HepG2 (cell line): ENCODE data around the gene AFG1L. TPM values are rescaled to one million over a fixed set of nuclear protein-coding genes. Genes with fewer than 3 reads are reported as not detected.
A peak's percentile ranks its signal among the peaks of the same experiment; 100 is the strongest.

Experiments used
- ATAC-seq: fragments of 200-7000 bp; cut with Tn5 transposase; 3 replicates; pipeline ENCODE4 v1.9.1; 2020; ENCODE audit warnings: mild to moderate bottlenecking, moderate library complexity
- Bru-seq: library from RNA; stranded (reverse); fragments of 400-500 nt; gene quantifications from one replicate; lab custom pipeline; 2021; lab: Mats Ljungman, UMichigan
- BruChase-seq, 2 experiments: library from RNA; stranded (reverse); fragments of 400-500 nt; gene quantifications; one replicate each; lab custom pipeline; 2021; lab: Mats Ljungman, UMichigan
- BruUV-seq: library from RNA; stranded (reverse); fragments of 400-500 nt; replicated peaks from 2 replicates; lab custom pipeline; 2021; lab: Mats Ljungman, UMichigan
- CTCF ChIA-PET: fragments of 300-600 bp; formaldehyde crosslinking; extraction: SDS; loops from one replicate; lab custom pipeline; 2021; ENCODE audit warnings: low total read pairs, inconsistent platforms, low intra/inter-chr PET ratio; lab: Yijun Ruan, JAX
- POLR2A ChIA-PET: fragments of 350-600 bp; sonication (Branson Sonifier 250); formaldehyde crosslinking; loops from one replicate; lab custom pipeline; 2020; ENCODE audit warnings: antibody characterized with exemption, inconsistent platforms; lab: Yijun Ruan, JAX
- DNase-seq: peaks from one replicate; pipeline ENCODE4 v3.0.0-alpha.2; 2015; ENCODE audit warnings: low spot score
- FAIRE-seq: peaks from 3 replicates; lab custom pipeline; 2011; peaks lifted over from hg19 to GRCh38; lab: Jason Lieb, UNC
- H2AFZ ChIP-seq: one replicate; pipeline ENCODE4 v1.6.1; 2011; ENCODE audit warnings: low read length, inconsistent platforms
- H3K27ac ChIP-seq: fragments of 300-600 bp; 3 replicates; pipeline ENCODE4 v1.8.0; 2011; ENCODE audit warnings: mixed run types, mild to moderate bottlenecking, mixed read lengths, low read length, inconsistent platforms; ENCODE audit not compliant: insufficient read depth; ENCODE audit errors: extremely low read length
- H3K27me3 ChIP-seq, 2 experiments: fragments of 200-600 bp in 1 of 2; 2 replicates in 1 of 2; 3 replicates in 1 of 2; pipeline versions ENCODE4 v1.6.0 to v1.8.0; 2011; ENCODE audit warnings: low read length in 2 of 2, mild to moderate bottlenecking in 2 of 2, moderate library complexity in 2 of 2, inconsistent platforms in 1 of 2; ENCODE audit not compliant: insufficient read depth in 2 of 2, control insufficient read depth in 1 of 2
- H3K36me3 ChIP-seq, 2 experiments: fragments of 200-600 bp in 1 of 2; replicated peaks in 1 of 2; 2 replicates in 1 of 2; 3 replicates in 1 of 2; pipeline versions ENCODE4 v1.5.1 to v1.8.0; 2011; ENCODE audit warnings: low read length in 2 of 2, inconsistent platforms in 1 of 2; ENCODE audit not compliant: insufficient read depth in 2 of 2, control insufficient read depth in 1 of 2
- H3K4me1 ChIP-seq: 2 replicates; pipeline ENCODE4 v1.5.1; 2012; ENCODE audit warnings: low read length, inconsistent platforms; ENCODE audit not compliant: insufficient read depth
- H3K4me2 ChIP-seq: 2 replicates; pipeline ENCODE4 v1.6.0; 2011; ENCODE audit warnings: low read depth, low read length, inconsistent platforms
- H3K4me3 ChIP-seq, 3 experiments: fragments of 200-600 bp in 1 of 3; sonication (generic), shearing (Covaris generic) in 1 of 3; replicated peaks in 1 of 3; 2 replicates each; pipeline ENCODE4 v1.5.1; 2011 to 2016; ENCODE audit warnings: low read length in 3 of 3, inconsistent platforms in 2 of 3, low read depth in 2 of 3, mild to moderate bottlenecking in 2 of 3, control low read depth in 1 of 3, mixed read lengths in 1 of 3; ENCODE audit not compliant: insufficient read depth in 1 of 3
- H3K79me2 ChIP-seq: one replicate; pipeline ENCODE4 v1.6.1; 2011; ENCODE audit warnings: low read length, inconsistent platforms; ENCODE audit not compliant: insufficient read depth
- H3K9ac ChIP-seq: 2 replicates; pipeline ENCODE4 v1.6.0; 2011; ENCODE audit warnings: mild to moderate bottlenecking, low read depth, low read length, inconsistent platforms; ENCODE audit not compliant: insufficient read depth
- H3K9me3 ChIP-seq: 2 replicates; pipeline ENCODE4 v1.5.1; 2012; ENCODE audit warnings: mild to moderate bottlenecking, low read length
- H4K20me1 ChIP-seq: 2 replicates; pipeline ENCODE4 v1.6.0; 2011; ENCODE audit warnings: inconsistent platforms, mild to moderate bottlenecking, low read length, moderate library complexity; ENCODE audit not compliant: insufficient read depth
- FLYWCH1 ChIP-seq: sonication (generic); formaldehyde crosslinking; IDR thresholded peaks from 2 replicates; pipeline ENCODE4 v1.8.1; 2023; ENCODE audit warnings: mild to moderate bottlenecking, missing genetic modification reagents
- ISX ChIP-seq: sonication (generic); formaldehyde crosslinking; conservative IDR thresholded peaks from 2 replicates; pipeline ENCODE4 v1.5.0; 2020; ENCODE audit warnings: missing genetic modification reagents
- KDM6A ChIP-seq: IDR thresholded peaks from 2 replicates; pipeline ENCODE4 v1.6.1; 2016; ENCODE audit warnings: low read depth
- REST ChIP-seq, 2 experiments: IDR thresholded peaks; 2 replicates each; pipeline ENCODE4 v1.6.1; 2011 to 2012; ENCODE audit warnings: low read length in 2 of 2, borderline replicate concordance in 1 of 2, low read depth in 1 of 2, mild to moderate bottlenecking in 1 of 2, moderate library complexity in 1 of 2
- SPEN ChIP-seq: sonication (generic); formaldehyde crosslinking; IDR thresholded peaks from 2 replicates; pipeline ENCODE4 v1.5.1; 2020; ENCODE audit warnings: low read depth, mild to moderate bottlenecking, missing genetic modification reagents
- ZNF264 ChIP-seq: sonication (generic); formaldehyde crosslinking; IDR thresholded peaks from 2 replicates; pipeline ENCODE4 v1.4.0; 2020; ENCODE audit warnings: missing genetic modification reagents
- WGBS: methylation state at CpG from one replicate; pipeline ENCODE4 v1.1.6; 2017; ENCODE audit warnings: low lambda C conversion rate; 5-methylcytosine and 5-hydroxymethylcytosine counted together
- in situ Hi-C: cut with HindIII; loops from 2 replicates; pipeline ENCODE4 v1.10.0; 2017; ENCODE audit warnings: low pct_unique_long_range_greater_than_20kb; ENCODE audit not compliant: extremely low pct_ligation_motif_present
- intact Hi-C: fragments of 100-400 bp; cut with micrococcal nuclease; formaldehyde crosslinking; loops from one replicate; pipeline ENCODE4 v1.10.0; 2022; ENCODE audit not compliant: unreplicated experiment
- long read RNA-seq, 2 experiments: library from RNA in 1 of 2; library from polyadenylated mRNA in 1 of 2; stranded (forward) in 1 of 2; unstranded in 1 of 2; transcript quantifications; one replicate each; pipeline ENCODE4 v2.0.0, GENCODE V29; 2019 to 2022
- polyA minus RNA-seq, 3 experiments: library from RNA; depleted of rRNA, polyadenylated mRNA; stranded (reverse); fragments of >200 nt; gene quantifications; 2 replicates each; pipeline ENCODE4 v1.2.3, GENCODE V29; 2011; ENCODE audit warnings: low replicate concordance in 1 of 3
- polyA plus RNA-seq, 8 experiments: library from polyadenylated mRNA; depleted of rRNA in 3 of 8; stranded (reverse) in 7 of 8; unstranded in 1 of 8; fragments of >200 nt; fragmentation: Illumina TruSeq in 4 of 8; extraction: Trizol in 4 of 8; gene quantifications; 2 replicates each; pipeline versions ENCODE4 v1.2.1 to v1.2.3, GENCODE V29; 2011 to 2016; ENCODE audit warnings: low read depth in 4 of 8, missing spikeins in 1 of 8, mixed read lengths in 1 of 8; ENCODE audit not compliant: insufficient read depth in 1 of 8
- total RNA-seq, 5 experiments: library from RNA; depleted of rRNA; stranded (reverse); fragments of >200 nt; fragmentation: Illumina TruSeq; extraction: Trizol; gene quantifications; 2 replicates each; pipeline ENCODE4 v1.2.3, GENCODE V29; 2016; ENCODE audit warnings: low read depth in 1 of 5
- TF ChIP-seq, protein P1 (sequence below): sonication (generic); formaldehyde crosslinking; IDR thresholded peaks from 2 replicates; pipeline ENCODE4 v1.5.0; 2020; ENCODE audit warnings: mild to moderate bottlenecking, missing genetic modification reagents

The AFG1L gene
- 14.0 and 18.1 TPM in 2 replicates for total RNA-seq (2016; rRNA removed; fragmentation: Illumina TruSeq; extraction: Trizol)
- total RNA-seq (2016; cell fraction: cytosol; rRNA removed; fragmentation: Illumina TruSeq; extraction: Trizol; ENCODE audit: low read depth), result 21.2 and 28.6 TPM in 2 replicates
- 12.7 and 18.1 TPM in 2 replicates for total RNA-seq (2016; cell fraction: insoluble cytoplasmic fraction; rRNA removed; fragmentation: Illumina TruSeq; extraction: Trizol)
- total RNA-seq (2016; cell fraction: membrane; rRNA removed; fragmentation: Illumina TruSeq; extraction: Trizol), result 9.7 and 11.2 TPM in 2 replicates
- 16.6 and 19.1 TPM in 2 replicates for total RNA-seq (2016; cell fraction: nucleus; rRNA removed; fragmentation: Illumina TruSeq; extraction: Trizol)
- 1.3 and 3.1 TPM in 2 replicates for polyA plus RNA-seq (2011; rRNA removed)
- polyA plus RNA-seq (2011; cell fraction: cytosol; rRNA removed), result 0.93 and 1.0 TPM in 2 replicates
- polyA plus RNA-seq (2011; cell fraction: nucleus; rRNA removed), result 1.2 and 2.7 TPM in 2 replicates
- 1.7 and 4.7 TPM in 2 replicates for polyA plus RNA-seq (2012)
- 1.9 and 2.2 TPM in 2 replicates for polyA plus RNA-seq (2016; cell fraction: cytosol; fragmentation: Illumina TruSeq; extraction: Trizol; ENCODE audit: low read depth)
- polyA plus RNA-seq (2016; cell fraction: insoluble cytoplasmic fraction; fragmentation: Illumina TruSeq; extraction: Trizol; ENCODE audit: low read depth), result 11.2 and 14.7 TPM in 2 replicates
- polyA plus RNA-seq (2016; cell fraction: membrane; fragmentation: Illumina TruSeq; extraction: Trizol; ENCODE audit: low read depth), result 1.6 and 2.8 TPM in 2 replicates
- 8.1 and 8.4 TPM in 2 replicates for polyA plus RNA-seq (2016; cell fraction: nucleus; fragmentation: Illumina TruSeq; extraction: Trizol; ENCODE audit: insufficient read depth, low read depth)
- 7.2 and 9.6 TPM in 2 replicates for polyA minus RNA-seq (2011; rRNA and poly(A)+ RNA removed; ENCODE audit: low replicate concordance)
- polyA minus RNA-seq (2011; cell fraction: cytosol; rRNA and poly(A)+ RNA removed), result 6.4 and 9.8 TPM in 2 replicates
- polyA minus RNA-seq (2011; cell fraction: nucleus; rRNA and poly(A)+ RNA removed), result 11.4 and 25.8 TPM in 2 replicates
- percentile 55 among the genes with signal in this experiment for Bru-seq, nascent RNA
- percentile 50 among the genes with signal in this experiment for BruChase-seq, experiment 1, labeled RNA remaining after a 6-hour chase
- BruChase-seq, experiment 2, labeled RNA remaining after a 2-hour chase, result percentile 55 among the genes with signal in this experiment
- long read RNA-seq, experiment 1, full-length matches to known transcripts, result 7 of 10 reads
- long read RNA-seq, experiment 1, partial matches to known transcripts, result 0 of 10 reads
- long read RNA-seq, experiment 1, other reads (novel, unspliced or antisense), result 3 of 10 reads
- long read RNA-seq, experiment 2, full-length matches to known transcripts, result 1 of 10 reads
- long read RNA-seq, experiment 2, partial matches to known transcripts, result 0 of 10 reads
- long read RNA-seq, experiment 2, other reads (novel, unspliced or antisense), result 9 of 10 reads

GRCh38 chr6:108294727-108295625 is at the start of gene AFG1L:
AFG1L (plus strand) TSS chr6:108295054; CDS start chr6:108295080, 26 bp downstream.
- BruUV-seq, result TSS peak; percentile 76
- POLR2A ChIA-PET, result interaction anchor here (0.6 to 2.6 kb wide), 15 partner anchors 8 to 292 kb away, joined by 3 to 36 read pairs (median 4); partner anchors contain the start of gene SNX3
- Histone ChIP-seq H4K20me1 (no peaks in the 10 kb centered on the region), H3K9ac (peak within 1 kb of the TSS; percentile 94), H3K4me3 (peak within 1 kb of the TSS; percentile 59 to 84 (median 72)), H3K27me3 (no peaks in the 10 kb centered on the region; a peak in 1 of 5 replicates), H3K4me2 (peak within 1 kb of the TSS; percentile 93), H3K9me3 (no peaks in the 10 kb centered on the region), H3K79me2 (peaks cover 18% of the 10 kb centered on the region), H2AFZ (peak within 1 kb of the TSS; percentile 88), H3K27ac (peak within 1 kb of the TSS; percentile 96), H3K4me1 (0 out of 2 replicates have a peak, but pooled peaks cover 8% of the 10 kb centered on the region), H3K36me3 (no peaks in the 10 kb centered on the region)
- in situ Hi-C loops, result no loop called here
- CTCF ChIA-PET, result no interaction called here
- intact Hi-C loops, result loop anchor here (1.0 kb wide), 1 partner anchor 34 kb away; the partner anchor contains the start of gene SNX3
- 2% methylated on average over 26 of the region's 46 CpGs for WGBS
- FAIRE-seq (peak; percentile 21), DNase-seq (peak; percentile 86), ATAC-seq (peak; percentile 96)
- TF ChIP-seq, protein P1, sequence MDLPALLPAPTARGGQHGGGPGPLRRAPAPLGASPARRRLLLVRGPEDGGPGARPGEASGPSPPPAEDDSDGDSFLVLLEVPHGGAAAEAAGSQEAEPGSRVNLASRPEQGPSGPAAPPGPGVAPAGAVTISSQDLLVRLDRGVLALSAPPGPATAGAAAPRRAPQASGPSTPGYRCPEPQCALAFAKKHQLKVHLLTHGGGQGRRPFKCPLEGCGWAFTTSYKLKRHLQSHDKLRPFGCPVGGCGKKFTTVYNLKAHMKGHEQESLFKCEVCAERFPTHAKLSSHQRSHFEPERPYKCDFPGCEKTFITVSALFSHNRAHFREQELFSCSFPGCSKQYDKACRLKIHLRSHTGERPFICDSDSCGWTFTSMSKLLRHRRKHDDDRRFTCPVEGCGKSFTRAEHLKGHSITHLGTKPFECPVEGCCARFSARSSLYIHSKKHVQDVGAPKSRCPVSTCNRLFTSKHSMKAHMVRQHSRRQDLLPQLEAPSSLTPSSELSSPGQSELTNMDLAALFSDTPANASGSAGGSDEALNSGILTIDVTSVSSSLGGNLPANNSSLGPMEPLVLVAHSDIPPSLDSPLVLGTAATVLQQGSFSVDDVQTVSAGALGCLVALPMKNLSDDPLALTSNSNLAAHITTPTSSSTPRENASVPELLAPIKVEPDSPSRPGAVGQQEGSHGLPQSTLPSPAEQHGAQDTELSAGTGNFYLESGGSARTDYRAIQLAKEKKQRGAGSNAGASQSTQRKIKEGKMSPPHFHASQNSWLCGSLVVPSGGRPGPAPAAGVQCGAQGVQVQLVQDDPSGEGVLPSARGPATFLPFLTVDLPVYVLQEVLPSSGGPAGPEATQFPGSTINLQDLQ (CRISPR knock-in tag), result no peak
- TF ChIP-seq REST (IDR thresholded peaks at IDR 0.05; ENCODE audit: borderline replicate concordance in 1 of 2, low read depth in 1 of 2, low read length in 2 of 2) (peak in 1 of 2 experiments; percentile 55; a peak in 1 of 4 replicates), KDM6A (no peak), ISX (peak; percentile 89), ZNF264 (CRISPR knock-in tag) (peak; percentile 58), FLYWCH1 (CRISPR knock-in tag) (no peak), SPEN (CRISPR knock-in tag) (peak; percentile 69)
